ENCODE measurements around the gene HNRNPK.
A peak's percentile ranks its signal among the peaks of the same experiment; 100 is the strongest.

Gene HNRNPK

GRCh38 chr9:83979812-83980394 lies at the start of gene HNRNPK:
HNRNPK (minus strand) TSS chr9:83980215; CDS start chr9:83978252, 1,963 bp downstream.
- peak; percentile 95 for DNase-seq

- no peak for DNase-seq
Measured at GRCh38 chr9:84027201-84027600, 47.2 kb upstream of the HNRNPK start.

- DNase-seq, result no peak
Measured at GRCh38 chr9:84024041-84024575, 44.1 kb upstream of the HNRNPK start.

GRCh38 chr9:84007662-84008061 lies 27.6 kb upstream of the HNRNPK start:
- no peak for DNase-seq

- no peak for DNase-seq
Measured at GRCh38 chr9:84003246-84003645, 23.2 kb upstream of the HNRNPK start.

- DNase-seq, result peak; percentile 11
Measured at GRCh38 chr9:84002344-84002743, 22.3 kb upstream of the HNRNPK start.

GRCh38 chr9:84001621-84002020 lies 21.6 kb upstream of the HNRNPK start:
- peak; percentile 87 for DNase-seq

GRCh38 chr9:84000186-84000585 lies 20.2 kb upstream of the HNRNPK start:
- no peak for DNase-seq

GRCh38 chr9:83999141-83999918 lies 19.3 kb upstream of the HNRNPK start:
- no peak for DNase-seq

GRCh38 chr9:83996126-83996525 lies 16.1 kb upstream of the HNRNPK start:
- DNase-seq, result no peak

GRCh38 chr9:83992901-83993300 lies 12.9 kb upstream of the HNRNPK start:
- no peak for DNase-seq

- no peak for DNase-seq
Measured at GRCh38 chr9:83992407-83992806, 12.4 kb upstream of the HNRNPK start.

- no peak for DNase-seq
Measured at GRCh38 chr9:83991355-83991754, 11.3 kb upstream of the HNRNPK start.

GRCh38 chr9:83988411-83988810 lies 8.4 kb upstream of the HNRNPK start:
- no peak for DNase-seq

GRCh38 chr9:83987402-83987791 lies 7.4 kb upstream of the HNRNPK start:
- DNase-seq, result no peak

- DNase-seq, result peak; percentile 32
Measured at GRCh38 chr9:83986765-83987401, 6.9 kb upstream of the HNRNPK start.

GRCh38 chr9:83986195-83986594 lies 6.2 kb upstream of the HNRNPK start:
- peak; percentile 37 for DNase-seq

GRCh38 chr9:83981126-83981871 lies 1.3 kb upstream of the HNRNPK start:
- peak; percentile 36 for DNase-seq

GRCh38 chr9:83980395-83981125 lies 545 bp upstream of the HNRNPK start, which contains the start of gene RMI1:
RMI1 (plus strand) TSS chr9:83980805; CDS start chr9:84000987, 20,182 bp downstream.
- peak; percentile 96 for DNase-seq

GRCh38 chr9:83978992-83979811 lies 813 bp downstream of the HNRNPK start:
- DNase-seq, result peak; percentile 70

GRCh38 chr9:83977196-83977595 lies 2.8 kb downstream of the HNRNPK start:
- no peak for DNase-seq
